B cell (primary cell): ENCODE results near the gene PLEKHM3.

Source experiments
- CTCF ChIP-seq: fragments of 200-600 bp; IDR thresholded peaks from one replicate; pipeline ENCODE4 v1.8.0; 2022; ENCODE audit warnings: antibody characterized with exemption, mild to moderate bottlenecking
- EZH2 ChIP-seq: IDR thresholded peaks from 2 replicates; pipeline ENCODE4 v1.6.1; 2012; ENCODE audit warnings: borderline replicate concordance, low read depth, mild to moderate bottlenecking, moderate library complexity, low read length; ENCODE audit not compliant: insufficient read depth, poor library complexity, severe bottlenecking

- no peak for TF ChIP-seq CTCF
- TF ChIP-seq EZH2, result no peak
These were observed 205.2 kb downstream of the PLEKHM3 start for GRCh38 chr2:207819839-207820784.
